GM12873 (cell line): ENCODE data around the gene GABRQ.
"Not testable (repeated sequence)": the region's sequence is repeated elsewhere in the genome, so short reads cannot be mapped to it uniquely, and the experiment has no call there.

ENCODE experiments used
- TF ChIP-seq, protein P1 (sequence below): IDR thresholded peaks from 2 replicates; pipeline ENCODE4 v1.5.1; 2012; ENCODE audit warnings: low read depth, mild to moderate bottlenecking, moderate library complexity, low read length, control low read depth; ENCODE audit not compliant: insufficient read depth; ENCODE audit errors: missing control alignments

The GABRQ gene

DNA sequence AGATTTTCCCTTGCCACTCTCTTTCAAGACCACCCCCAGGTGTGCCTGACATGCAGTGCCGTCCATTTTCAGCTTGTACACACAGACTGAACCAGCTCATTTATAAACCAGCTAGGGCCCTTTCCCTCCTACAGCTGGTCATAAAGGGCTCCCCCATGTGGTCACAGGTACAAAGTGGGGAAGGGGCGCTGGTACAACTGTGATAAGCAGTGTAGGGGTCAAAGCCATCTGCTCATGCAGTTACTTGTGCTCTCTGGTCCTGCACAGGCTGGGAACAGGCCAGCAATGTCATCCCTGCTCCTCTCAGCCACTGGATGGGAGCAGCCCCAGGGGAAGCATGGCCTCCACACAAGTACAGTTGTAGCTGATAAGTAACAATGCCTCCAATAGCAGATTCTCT, 20.6 kb downstream of the GABRQ start:
- TF ChIP-seq, protein P1, sequence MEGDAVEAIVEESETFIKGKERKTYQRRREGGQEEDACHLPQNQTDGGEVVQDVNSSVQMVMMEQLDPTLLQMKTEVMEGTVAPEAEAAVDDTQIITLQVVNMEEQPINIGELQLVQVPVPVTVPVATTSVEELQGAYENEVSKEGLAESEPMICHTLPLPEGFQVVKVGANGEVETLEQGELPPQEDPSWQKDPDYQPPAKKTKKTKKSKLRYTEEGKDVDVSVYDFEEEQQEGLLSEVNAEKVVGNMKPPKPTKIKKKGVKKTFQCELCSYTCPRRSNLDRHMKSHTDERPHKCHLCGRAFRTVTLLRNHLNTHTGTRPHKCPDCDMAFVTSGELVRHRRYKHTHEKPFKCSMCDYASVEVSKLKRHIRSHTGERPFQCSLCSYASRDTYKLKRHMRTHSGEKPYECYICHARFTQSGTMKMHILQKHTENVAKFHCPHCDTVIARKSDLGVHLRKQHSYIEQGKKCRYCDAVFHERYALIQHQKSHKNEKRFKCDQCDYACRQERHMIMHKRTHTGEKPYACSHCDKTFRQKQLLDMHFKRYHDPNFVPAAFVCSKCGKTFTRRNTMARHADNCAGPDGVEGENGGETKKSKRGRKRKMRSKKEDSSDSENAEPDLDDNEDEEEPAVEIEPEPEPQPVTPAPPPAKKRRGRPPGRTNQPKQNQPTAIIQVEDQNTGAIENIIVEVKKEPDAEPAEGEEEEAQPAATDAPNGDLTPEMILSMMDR = peak; percentile 22

DNA sequence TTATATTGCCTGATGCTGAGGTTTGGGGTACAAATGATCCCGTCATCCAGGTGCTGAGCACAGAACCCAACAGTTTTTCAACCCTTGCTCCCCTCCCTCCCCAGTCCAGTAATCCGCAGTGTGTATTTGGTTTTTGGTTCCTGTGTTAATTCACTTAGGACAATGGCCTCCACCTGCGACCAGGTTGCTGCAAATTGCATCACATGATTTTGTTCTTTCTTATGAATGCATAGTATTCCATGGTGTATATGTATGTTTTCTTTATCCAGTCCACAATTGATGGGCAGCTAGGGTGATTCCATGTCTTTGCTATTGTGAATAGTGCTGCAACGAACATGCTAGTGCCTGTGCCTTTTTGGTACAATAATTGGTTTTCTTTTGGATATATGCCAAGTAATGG, 25.4 kb downstream of the GABRQ start:
- TF ChIP-seq, protein P1 = no peak

DNA sequence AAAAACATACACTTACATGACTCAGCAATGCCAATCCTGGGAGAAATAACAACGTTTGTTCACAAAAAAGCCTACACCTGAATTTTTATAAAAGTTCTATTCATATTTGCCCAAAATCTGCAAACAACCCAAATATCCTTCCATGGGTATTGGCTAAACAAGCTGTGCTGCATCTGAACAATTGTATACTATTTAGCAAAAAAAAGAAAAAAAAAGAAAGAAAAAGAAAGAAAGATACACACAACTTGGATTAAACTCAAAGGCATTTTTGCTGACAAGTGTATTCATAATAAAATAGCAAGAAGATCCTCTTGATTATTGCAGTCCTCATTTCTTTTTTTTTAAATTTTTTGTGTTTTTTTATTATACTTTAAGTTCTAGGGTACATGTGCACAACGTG, 36.4 kb downstream of the GABRQ start:
- TF ChIP-seq, protein P1 = no peak

DNA sequence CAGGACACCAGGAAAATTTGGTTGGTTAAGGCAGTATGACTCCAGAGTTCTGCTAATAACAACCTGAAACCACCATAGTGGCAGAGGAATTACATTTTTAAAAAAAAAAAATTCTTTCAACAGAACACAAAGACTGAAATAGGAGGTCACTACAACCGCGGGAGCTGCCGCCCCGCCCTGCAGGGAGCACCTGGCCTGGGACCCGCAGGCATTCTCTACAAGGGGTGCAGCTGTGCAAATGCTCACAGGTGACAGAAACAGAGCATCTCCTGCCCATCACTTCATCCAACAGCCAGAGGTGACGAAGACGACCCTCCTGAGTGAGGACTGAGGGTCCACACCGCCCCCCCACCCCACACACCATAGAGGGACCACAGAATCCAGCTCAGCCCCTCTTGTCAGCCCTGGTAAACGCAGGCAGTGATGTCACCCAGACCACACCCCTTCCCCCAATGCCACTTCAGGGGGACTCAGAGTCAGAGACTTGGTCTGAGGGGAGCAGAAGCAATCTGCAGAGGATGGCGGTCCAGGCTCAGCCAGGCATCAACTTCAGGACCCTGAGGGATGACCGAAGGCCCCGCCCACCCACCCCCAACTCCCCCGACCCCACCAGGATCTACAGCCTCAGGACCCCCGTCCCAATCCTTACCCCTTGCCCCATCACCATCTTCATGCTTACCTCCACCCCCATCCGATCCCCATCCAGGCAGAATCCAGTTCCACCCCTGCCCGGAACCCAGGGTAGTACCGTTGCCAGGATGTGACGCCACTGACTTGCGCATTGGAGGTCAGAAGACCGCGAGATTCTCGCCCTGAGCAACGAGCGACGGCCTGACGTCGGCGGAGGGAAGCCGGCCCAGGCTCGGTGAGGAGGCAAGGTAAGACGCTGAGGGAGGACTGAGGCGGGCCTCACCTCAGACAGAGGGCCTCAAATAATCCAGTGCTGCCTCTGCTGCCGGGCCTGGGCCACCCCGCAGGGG, 60.5 kb downstream of the GABRQ start, which contains the start of gene MAGEA3:
Gene MAGEA3 (plus strand): TSS at position 843 of the 980 bp plus-strand sequence. CDS start 2,039 bp downstream, outside the sequence.
- TF ChIP-seq, protein P1 = not testable (repeated sequence)
